ENCODE results near the gene DNAAF3.

DNAAF3 gene

GRCh38 chr19:55169136-55169535 is 2.7 kb upstream of the DNAAF3 start:
- TF ChIP-seq CTCF (IDR thresholded peaks at IDR 0.05; ENCODE audit: low read depth, low read length, missing control alignments): no peak
- H3K4me3 ChIP-seq (ENCODE audit: low read depth, low read length): no peak overlapping the region
- no peak for DNase-seq (ENCODE audit: low read depth)

- peak overlapping the region; percentile 21 for H3K4me3 ChIP-seq (ENCODE audit: low read depth, low read length)
- DNase-seq (ENCODE audit: low read depth): no peak
- TF ChIP-seq CTCF (IDR thresholded peaks at IDR 0.05; ENCODE audit: low read depth, low read length, missing control alignments): peak; percentile 24
Observed at GRCh38 chr19:55165952-55166529, 372 bp downstream of the DNAAF3 start.

GRCh38 chr19:55161571-55162322 is 4.7 kb downstream of the DNAAF3 start:
- DNase-seq (ENCODE audit: low read depth): no peak
- TF ChIP-seq CTCF (IDR thresholded peaks at IDR 0.05; ENCODE audit: low read depth, low read length, missing control alignments): no peak
- H3K4me3 ChIP-seq (ENCODE audit: low read depth, low read length): no peak overlapping the region

- no peak for TF ChIP-seq CTCF (IDR thresholded peaks at IDR 0.05; ENCODE audit: low read depth, low read length, missing control alignments)
- no peak overlapping the region for H3K4me3 ChIP-seq (ENCODE audit: low read depth, low read length)
Observed at GRCh38 chr19:55160986-55161365, 5.4 kb downstream of the DNAAF3 start.

GRCh38 chr19:55160128-55160985 is 6.1 kb downstream of the DNAAF3 start:
- H3K4me3 ChIP-seq (ENCODE audit: low read depth, low read length): no peak overlapping the region

More at GRCh38 chr19:55160986-55161365, 5.4 kb downstream of the DNAAF3 start:
- no peak for DNase-seq (ENCODE audit: low read depth)

More at GRCh38 chr19:55160128-55160985, 6.1 kb downstream of the DNAAF3 start:
- peak; percentile 89 for TF ChIP-seq CTCF (IDR thresholded peaks at IDR 0.05; ENCODE audit: low read depth, low read length, missing control alignments)
- peak; percentile 54 for DNase-seq (ENCODE audit: low read depth)
